ENCODE data around the gene LATS2.

LATS2 gene

GRCh38 chr13:21020176-21020575 lies 41.2 kb downstream of the LATS2 start:
- in situ Hi-C loops (cut with MboI; ENCODE audit: low sequenced_read_pairs), result no loop called here

DNA sequence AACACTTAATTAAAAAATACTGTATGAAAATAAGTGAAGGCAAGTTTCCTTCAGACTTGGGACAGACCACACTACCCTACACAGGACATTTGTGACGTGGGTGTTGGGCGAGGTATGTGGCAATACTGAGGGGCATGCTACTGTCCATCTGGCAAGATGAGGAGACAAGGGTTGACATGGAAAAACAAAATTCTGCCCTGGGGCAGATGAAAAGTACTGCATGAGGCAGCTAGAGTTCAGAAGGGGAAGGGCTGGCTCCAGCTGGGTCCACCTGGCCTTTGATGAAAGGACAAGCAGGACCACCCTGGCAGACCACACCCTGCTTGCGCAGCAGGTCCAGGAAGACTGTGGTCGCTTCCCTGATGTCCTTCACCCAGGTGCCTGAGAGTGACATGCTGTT lies 43.2 kb downstream of the LATS2 start:
- in situ Hi-C loops (cut with MboI; ENCODE audit: low sequenced_read_pairs), result no loop called here

GRCh38 chr13:21016487-21016886 lies 44.9 kb downstream of the LATS2 start:
- in situ Hi-C loops (cut with MboI; ENCODE audit: low sequenced_read_pairs), result no loop called here

GRCh38 chr13:21015284-21015683 lies 46.1 kb downstream of the LATS2 start:
- in situ Hi-C loops (cut with MboI; ENCODE audit: low sequenced_read_pairs), result no loop called here

DNA sequence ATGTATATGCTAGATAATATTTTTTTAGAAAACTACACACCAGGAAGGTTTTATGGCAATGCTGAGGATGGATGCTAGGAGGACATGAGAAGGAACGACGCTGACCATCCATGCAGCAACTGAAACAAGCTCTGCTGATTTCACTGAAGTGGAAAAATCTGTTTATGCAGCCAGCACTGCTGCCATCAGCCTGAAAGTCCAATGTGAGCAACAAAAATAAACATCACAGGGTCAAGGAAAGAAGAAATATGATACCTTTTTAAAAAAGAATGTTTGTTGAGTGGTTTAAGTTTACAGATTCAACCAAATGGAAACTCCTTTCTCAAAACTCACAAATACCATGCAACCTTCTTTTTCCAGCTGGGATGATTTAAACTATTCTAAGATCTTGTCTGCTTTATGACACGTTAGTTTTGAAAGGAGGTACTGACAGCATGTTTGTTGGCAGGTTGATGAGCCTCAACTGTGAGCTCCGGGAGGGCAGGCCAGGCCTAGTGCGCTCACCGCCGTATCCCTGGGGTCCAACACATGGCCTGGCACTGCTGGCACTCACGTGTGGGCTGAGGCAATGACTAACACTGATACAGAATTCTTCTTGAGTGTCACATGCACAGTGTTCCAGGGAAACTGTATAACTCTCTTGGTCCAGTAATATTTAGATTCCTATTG lies 46.8 kb downstream of the LATS2 start:
- in situ Hi-C loops (cut with MboI; ENCODE audit: low sequenced_read_pairs), result no loop called here

- in situ Hi-C loops (cut with MboI; ENCODE audit: low sequenced_read_pairs), result no loop called here
Measured at GRCh38 chr13:21014139-21014501, 47.3 kb downstream of the LATS2 start.

DNA sequence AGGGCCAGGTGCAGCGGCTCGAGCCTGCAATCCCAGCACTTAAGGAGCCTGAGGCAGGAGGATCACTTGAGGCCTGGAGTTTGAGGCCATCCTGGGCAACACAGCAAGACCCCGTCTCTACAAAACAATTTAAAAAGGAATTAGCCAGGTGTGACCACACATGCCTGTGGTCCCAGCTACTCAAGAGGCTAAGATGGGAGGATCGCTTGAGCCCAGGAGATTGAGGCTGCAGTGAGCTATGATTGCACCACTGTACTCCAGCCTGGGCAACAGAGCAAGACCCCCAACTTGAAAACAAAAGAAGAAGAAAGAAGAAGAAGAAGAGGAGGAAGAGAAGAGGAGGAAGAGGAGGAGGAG lies 47.7 kb downstream of the LATS2 start:
- in situ Hi-C loops (cut with MboI; ENCODE audit: low sequenced_read_pairs), result no loop called here

DNA sequence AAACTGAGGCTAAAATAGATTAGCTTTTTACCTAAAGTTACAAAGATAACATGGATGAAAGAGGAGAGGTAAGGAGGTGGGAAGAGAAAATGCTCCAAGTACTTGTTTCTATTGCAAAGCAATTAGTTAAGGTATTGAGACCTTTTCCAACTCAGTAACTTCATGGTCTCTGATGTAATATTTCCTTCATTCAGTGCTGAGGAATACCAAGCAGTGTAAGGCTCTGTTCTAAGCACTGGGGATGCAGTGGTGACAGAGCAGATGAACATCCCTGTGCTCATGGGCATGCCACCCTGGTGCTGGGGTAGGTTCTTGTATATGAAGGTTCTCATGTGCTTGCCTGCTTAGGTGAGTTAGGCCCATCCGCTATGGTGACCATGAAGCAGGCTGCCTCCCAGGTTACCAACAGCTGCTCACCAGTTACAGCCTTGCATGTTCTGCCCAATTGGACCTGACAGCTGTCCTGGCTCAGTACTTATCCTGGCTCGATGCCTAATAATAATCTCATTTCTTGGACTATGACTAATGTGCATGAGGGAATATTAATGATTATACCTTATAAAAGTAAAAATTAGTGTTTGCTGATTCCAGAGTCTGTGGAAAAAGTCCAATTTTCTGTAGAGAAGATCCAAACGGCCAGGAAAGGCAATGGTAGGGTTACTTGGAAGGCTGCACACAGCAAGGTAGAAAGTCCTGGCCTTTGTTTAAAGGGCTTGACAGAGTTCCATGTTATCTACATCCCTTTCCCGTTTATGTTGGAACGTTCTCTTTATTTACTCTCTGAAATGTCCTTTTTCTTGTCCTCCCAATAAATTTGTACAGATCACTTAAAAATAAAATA lies 48.3 kb downstream of the LATS2 start:
- in situ Hi-C loops (cut with MboI; ENCODE audit: low sequenced_read_pairs), result no loop called here

DNA sequence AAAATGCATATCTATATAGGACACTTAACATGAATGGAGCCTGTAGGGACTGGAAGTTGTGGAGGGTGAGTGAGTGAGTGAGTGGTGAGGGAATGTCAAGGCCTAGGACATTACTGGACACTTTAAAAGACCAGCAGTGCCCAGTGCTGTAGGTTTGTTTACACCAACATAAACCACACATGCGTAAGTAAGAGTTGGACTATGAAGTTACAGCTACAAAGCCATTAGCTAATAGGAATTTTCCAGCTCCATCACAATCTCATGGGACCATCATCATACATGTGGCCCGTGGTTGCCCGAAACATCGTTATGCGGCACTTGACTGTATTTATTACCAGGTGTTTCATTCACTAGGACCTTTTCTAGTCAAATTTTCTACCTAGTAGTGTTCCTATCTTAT lies 49.2 kb downstream of the LATS2 start:
- in situ Hi-C loops (cut with MboI; ENCODE audit: low sequenced_read_pairs), result no loop called here

DNA sequence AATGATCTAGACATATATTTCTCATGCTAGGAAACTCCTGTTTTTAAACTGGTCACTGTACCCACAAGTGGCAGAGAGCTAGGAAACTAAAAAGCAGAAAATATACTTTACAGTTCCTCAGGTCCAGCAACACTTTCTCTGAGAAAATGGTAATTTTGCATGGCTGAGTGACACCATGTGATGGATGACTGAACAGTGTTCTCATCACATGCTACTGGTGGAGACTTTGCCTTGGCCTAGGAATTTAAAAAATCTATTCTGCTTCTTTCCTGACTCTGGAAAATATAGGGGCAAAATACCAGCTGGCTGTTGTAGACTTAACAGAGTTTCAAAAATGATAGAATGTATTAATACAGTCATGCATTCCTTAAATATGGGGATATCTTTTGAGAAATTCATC lies 50.0 kb downstream of the LATS2 start:
- in situ Hi-C loops (cut with MboI; ENCODE audit: low sequenced_read_pairs), result no loop called here

DNA sequence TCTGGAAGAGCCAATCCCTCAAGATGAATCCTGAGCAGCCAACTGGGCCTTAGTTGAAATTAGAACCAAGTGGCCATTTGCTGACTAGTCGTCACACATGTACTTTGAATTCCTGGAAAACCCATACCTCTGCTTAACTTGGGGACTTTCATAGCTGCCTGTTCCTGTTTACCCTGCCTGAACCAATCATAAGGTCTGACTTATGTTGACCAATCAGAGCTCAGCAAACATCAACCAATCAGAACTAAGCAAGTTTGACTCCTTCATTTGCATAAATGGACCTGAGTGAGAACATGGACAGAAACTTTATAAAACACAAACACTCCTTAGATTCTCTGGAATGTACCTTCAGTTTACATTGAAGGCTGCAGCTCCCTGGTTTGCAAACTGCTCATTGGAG lies 50.8 kb downstream of the LATS2 start:
- in situ Hi-C loops (cut with MboI; ENCODE audit: low sequenced_read_pairs), result no loop called here

- in situ Hi-C loops (cut with MboI; ENCODE audit: low sequenced_read_pairs), result no loop called here
Measured at GRCh38 chr13:21009036-21009435, 52.4 kb downstream of the LATS2 start.

DNA sequence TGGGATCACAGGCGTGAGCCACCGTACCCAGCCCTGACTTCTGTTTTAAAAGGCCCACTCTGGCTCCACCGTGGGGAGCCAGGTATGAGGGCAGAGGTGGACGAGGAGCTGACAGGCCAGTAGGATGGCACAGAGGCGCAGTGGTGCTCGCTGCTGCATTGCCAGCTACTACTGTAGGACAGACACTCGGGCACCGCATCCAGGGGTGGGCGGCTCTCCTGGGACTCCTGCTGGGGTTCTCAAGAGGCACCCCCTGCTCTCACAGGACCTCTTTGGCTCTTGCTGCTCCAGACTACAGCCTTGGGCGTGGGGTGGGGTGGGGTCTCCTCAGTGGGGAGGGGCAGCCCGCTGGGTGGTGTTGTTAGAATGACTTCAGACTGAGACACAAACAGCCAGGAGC lies 53.4 kb downstream of the LATS2 start:
- in situ Hi-C loops (cut with MboI; ENCODE audit: low sequenced_read_pairs), result no loop called here

- in situ Hi-C loops (cut with MboI; ENCODE audit: low sequenced_read_pairs), result no loop called here
Measured at GRCh38 chr13:21006141-21007005, 55.0 kb downstream of the LATS2 start.

- in situ Hi-C loops (cut with MboI; ENCODE audit: low sequenced_read_pairs), result no loop called here
Measured at GRCh38 chr13:21005193-21005592, 56.2 kb downstream of the LATS2 start.

- in situ Hi-C loops (cut with MboI; ENCODE audit: low sequenced_read_pairs), result no loop called here
Measured at GRCh38 chr13:21001471-21001870, 59.9 kb downstream of the LATS2 start.

DNA sequence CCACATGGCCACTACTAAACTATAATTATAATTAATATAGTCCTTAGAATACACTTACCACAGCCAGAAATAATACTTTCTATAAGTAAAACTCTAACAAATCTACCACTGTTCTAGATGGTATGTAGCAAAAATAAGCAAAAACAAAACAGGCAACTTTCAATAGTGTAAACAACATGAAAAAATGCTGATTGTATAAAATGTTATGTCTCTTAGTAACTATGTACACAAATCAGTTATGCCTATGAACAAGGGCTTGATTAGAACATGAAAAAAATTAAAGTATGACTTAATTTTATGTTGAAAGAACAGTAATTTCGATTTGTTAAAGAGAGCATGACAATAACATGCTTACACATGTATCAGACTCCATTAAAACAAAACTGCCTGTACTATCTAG lies 60.7 kb downstream of the LATS2 start:
- in situ Hi-C loops (cut with MboI; ENCODE audit: low sequenced_read_pairs), result no loop called here

- in situ Hi-C loops (cut with MboI; ENCODE audit: low sequenced_read_pairs), result no loop called here
Measured at GRCh38 chr13:20998649-20999415, 62.6 kb downstream of the LATS2 start.

DNA sequence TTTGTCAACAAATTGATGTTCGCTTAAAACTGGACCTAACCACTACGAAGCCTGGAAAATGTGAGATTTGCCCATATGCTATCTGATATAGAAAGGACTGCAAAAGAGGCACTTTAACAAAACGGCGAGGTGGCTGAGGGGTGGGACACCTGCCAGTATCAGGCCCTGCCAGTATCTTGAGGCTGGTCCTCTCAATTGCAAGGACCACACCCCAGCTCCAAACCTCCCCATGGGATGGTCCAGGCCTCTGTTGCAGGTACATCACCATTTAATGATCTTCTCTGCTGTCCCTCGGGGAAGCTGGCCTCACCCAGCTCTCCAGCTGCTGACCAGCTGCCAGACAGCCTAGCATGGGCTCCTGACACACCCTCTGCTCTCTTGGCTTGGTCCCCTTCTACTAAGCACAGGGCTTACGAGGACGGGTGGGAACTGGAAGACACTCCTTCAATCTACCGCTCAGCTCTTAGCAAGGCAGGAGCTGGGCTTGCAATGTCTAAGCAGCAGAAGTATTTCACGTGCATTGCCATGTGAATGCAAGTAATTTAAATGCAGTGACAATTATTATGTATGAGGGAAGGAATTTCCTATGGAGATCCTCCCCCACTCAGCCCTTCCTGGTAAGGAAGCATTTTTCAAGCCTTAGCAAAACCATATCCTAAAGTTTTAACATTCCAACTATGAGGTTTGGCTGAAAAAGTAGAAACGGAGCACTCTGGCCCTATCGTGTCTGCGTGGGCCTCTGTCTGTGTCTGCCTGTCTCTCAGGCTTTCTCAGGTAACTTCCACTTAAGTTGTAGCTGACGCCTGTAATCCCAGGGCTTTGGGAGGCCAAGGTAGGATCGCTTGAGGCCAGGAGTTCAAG lies 63.9 kb downstream of the LATS2 start:
- in situ Hi-C loops (cut with MboI; ENCODE audit: low sequenced_read_pairs), result no loop called here

GRCh38 chr13:20995245-20995838 lies 66.0 kb downstream of the LATS2 start:
- in situ Hi-C loops (cut with MboI; ENCODE audit: low sequenced_read_pairs), result no loop called here
